Measurements from ENCODE around the gene PRR12.

Gene PRR12

DNA sequence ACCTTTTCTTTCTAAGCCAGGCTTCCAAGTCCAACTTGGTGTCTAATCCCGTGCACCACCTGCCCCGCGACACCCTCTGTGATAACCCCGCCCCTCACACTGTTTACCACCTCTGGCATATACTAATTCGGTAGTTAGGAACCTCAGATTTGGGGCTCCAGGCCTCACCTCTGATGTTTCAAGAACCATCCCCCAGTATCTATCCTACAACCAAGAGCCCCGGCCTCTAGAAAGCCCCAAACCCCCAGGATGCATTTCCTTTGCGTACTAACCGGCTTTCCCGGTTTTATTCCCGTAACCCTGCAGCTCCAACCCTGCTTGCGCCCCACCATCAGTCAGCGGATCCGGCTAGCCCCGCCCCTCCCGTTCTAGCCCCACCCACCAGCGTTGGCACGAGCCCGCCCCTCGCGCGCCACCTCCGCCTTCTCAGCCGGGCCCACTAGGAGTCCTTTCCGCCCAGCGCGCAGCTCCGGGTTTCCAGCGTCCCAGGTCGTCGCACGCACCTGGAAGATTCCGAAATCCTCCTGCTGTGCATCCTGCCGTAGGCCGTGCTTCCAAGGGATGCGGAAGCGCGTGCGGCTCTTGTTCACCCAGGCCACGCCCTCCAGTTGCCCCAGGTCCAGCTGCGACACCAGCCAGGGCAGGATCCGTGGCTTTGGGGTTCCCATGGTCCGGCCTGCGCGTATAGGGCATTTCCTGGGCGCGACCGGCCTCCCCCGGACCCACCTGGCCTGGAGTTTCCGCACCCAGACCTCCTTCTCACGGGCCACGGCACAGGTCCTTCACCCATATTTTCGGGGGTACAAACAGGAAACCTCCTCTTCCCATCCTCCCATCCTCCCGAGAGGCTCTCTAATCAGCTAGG lies 73.4 kb downstream of the PRR12 start:
- peak; percentile 9 to 93 (median 80) for DNase-seq

DNA sequence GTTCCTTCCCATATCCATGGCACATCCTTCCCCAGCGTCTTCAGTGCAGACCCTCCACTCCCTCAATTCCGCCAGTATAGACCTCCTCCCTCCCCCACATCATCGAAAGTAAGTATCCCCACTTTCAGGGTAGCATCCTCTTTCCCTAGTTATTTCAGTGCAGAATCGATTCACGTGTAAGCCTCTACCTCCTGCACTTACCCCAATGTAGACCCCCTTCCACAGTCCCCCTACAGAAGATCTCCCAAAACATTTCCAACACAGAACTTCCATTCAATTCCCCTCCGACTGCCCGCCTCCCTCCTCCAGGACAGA lies 74.0 kb downstream of the PRR12 start:
- DNase-seq = no peak

DNA sequence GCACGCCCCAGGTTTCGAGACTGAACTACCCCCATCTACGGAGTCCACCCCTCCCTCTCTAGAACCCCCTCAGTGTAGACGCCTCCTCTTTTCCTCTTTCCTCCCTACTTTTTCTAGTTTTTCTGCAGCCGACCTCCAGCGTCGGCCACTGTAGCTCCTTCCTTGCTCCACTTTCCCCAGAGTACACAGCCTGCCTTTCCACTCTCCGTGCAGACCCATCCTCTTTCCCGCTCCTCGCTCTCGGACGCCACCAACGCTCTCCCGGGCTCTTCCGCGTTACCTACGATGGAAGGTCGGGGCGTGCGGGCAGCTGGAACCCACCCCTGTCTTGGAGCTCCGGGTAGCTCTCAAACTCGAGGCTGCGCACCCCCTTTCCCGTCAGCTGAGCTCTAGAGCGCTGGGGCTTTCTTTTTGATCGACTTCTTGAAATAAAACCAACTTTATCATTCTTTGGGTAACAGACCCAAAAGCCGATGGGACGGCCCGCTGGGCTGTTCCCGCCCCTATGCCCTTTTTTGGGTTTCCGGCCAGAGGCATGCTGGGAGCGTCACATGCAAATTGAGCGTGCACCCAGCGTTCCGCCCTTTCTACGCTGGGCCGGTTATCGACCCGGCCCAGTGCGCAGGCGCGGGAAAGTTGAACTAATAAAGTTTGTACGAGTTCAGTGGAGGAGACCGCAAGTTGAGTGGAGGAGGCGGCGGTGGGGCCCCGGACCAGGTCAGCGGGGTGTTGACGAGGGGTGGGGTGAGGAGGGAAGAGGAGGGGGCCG lies 74.6 kb downstream of the PRR12 start, which contains the start of the genes BCL2L12 and IRF3:
Gene BCL2L12, plus strand, starts transcription at position 583 of the 769 bp plus-strand sequence. CDS start 760 bp downstream, outside the sequence.
Gene IRF3, minus strand, starts transcription at position 507 of the 769 bp plus-strand sequence. CDS start 1,019 bp downstream, outside the sequence.
- peak; percentile 65 to 97 (median 92) for DNase-seq

DNA sequence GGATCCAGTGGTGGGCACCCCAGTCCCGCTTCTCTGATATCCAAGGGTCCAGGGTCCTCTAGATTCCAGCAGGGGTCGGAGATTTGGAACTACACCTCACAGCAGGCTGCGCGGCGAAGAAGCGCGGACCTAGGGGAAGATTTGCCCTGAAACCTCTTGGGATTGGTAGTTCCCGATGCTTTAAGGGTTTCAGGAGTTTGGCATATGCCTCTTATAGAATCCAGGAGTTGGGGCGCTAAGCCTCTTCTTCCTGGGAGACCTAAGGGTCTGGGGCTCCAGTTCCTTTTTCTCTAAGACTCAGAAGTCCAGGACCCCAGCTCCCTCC lies 75.1 kb downstream of the PRR12 start:
- no peak for DNase-seq

DNA sequence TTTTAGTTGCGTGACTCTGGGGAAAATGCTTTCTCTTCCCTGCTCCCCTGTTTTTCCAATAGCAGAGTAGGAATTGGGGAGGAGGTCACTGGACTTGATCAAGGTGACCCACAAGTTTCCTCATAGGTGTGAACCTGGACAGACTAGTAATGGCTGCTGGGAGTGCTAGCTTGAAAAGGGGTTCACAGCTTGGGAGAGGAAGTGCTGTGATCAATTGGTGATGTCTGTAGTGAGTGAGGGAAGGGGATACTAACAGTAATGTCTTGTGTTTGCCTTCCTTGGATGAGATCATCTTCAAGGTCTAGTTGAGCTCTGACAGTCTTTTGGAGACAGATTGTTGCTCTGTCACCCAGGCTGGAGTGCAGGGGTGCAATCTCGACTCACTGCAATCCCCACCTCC lies 76.5 kb downstream of the PRR12 start:
- DNase-seq = no peak

DNA sequence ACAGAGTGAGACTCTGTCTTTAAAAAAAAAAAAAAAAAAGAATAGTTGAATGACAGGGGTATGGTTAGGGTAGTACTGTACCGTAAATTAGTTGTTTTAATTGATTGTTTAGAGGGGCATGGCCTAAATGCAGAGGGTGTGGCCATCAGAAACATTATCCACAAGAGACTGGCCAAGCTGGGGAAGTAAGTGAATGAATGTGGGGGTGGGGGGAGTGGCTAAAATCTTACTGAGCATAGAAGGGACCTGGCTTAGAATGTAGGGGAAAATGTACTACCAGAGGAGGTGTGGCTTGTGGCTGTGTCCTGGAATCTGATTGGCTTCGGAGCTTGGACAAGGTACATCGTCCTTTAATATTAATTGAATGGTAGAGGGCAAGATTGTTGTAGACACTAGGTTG lies 78.5 kb downstream of the PRR12 start:
- no peak for DNase-seq

DNA sequence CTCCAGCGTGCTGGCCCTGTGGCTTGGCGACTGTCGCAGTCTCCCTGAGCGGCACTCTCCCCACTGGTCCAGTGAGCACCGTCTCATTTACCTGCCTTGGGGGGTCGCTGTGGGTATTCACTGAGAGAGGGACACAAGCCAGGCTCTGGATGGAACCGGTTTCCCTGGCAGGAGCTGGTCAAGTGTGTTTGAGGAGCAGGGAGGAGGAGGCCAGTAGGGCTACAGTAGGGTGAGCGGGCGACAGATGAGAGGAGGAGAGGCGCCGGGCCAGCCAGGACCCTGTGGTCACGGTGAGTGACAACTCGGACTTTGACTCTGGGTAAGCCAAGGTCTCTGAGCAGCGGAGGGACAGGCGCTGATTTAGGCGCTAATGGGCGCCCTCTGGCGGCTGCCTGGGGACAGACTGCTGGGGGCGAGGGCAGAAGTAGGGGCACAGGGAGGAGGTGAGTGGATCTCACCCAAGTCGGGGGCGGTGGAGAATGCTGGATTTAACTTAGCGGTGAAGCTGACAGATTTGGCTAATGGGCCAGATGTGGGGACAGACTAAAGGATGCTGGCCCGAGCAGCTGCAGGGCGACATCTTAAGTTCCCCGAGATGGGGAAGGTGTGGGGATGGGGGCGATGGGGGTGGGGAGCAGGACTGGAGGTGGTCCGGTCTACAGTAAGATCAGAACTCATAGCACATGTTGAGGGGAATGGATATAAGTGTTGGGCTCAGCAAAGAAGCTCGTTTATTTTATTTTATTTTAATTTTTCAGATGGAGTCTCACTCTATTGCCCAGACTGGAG lies 81.3 kb downstream of the PRR12 start:
- DNase-seq = peak in 54 of 58 donors; percentile 3 to 77 (median 48)

Data from anterior cingulate cortex (tissue), 58 donors.